ENCODE measurements around the gene MT2A.

MT2A gene

DNA sequence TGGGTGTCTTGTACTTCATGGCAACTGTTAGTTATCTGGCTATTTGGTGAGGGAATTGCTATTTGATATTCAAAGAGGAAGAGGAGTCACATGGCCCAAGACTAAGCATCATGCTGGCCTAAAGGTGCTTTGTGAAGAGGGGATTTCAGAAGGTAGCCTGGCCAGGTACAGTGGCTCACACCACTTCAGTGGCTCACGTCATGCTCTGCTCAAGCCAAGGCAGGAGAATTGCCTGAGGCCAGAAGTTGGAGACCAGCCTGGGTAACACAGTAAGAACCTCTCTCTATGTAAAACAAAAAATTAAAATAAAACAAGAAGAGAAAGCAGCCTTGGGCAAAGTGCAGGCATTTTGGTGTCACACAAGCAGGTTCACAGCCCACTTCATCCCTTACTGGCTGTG is 36.9 kb downstream of the MT2A start:
- Histone ChIP-seq H3K27me3 (ENCODE audit: insufficient read depth, low read length, poor library complexity) (peaks cover 47% of the 10 kb centered on the region), H3K4me1 (ENCODE audit: insufficient read depth, low read length) (no peaks in the 10 kb centered on the region), H2AFZ (ENCODE audit: low read depth, low read length) (no peak overlapping the region), H3K36me3 (ENCODE audit: insufficient read depth, low read length) (no peaks in the 10 kb centered on the region), H3K4me3 (ENCODE audit: low read depth in 1 of 2, low read length in 2 of 2) (no peak overlapping the region), H3K27ac (ENCODE audit: low read length) (no peak overlapping the region), H3K9ac (ENCODE audit: low read depth, low read length) (no peak overlapping the region), H4K20me1 (ENCODE audit: insufficient read depth, low read length) (no peaks in the 10 kb centered on the region), H3K4me2 (ENCODE audit: insufficient read depth, low read length) (no peak overlapping the region), H3K9me3 (ENCODE audit: insufficient read depth, low read length, severe bottlenecking) (no peaks in the 10 kb centered on the region), H3K79me2 (ENCODE audit: insufficient read depth, low read length) (no peaks in the 10 kb centered on the region)
- TF ChIP-seq, protein P1, sequence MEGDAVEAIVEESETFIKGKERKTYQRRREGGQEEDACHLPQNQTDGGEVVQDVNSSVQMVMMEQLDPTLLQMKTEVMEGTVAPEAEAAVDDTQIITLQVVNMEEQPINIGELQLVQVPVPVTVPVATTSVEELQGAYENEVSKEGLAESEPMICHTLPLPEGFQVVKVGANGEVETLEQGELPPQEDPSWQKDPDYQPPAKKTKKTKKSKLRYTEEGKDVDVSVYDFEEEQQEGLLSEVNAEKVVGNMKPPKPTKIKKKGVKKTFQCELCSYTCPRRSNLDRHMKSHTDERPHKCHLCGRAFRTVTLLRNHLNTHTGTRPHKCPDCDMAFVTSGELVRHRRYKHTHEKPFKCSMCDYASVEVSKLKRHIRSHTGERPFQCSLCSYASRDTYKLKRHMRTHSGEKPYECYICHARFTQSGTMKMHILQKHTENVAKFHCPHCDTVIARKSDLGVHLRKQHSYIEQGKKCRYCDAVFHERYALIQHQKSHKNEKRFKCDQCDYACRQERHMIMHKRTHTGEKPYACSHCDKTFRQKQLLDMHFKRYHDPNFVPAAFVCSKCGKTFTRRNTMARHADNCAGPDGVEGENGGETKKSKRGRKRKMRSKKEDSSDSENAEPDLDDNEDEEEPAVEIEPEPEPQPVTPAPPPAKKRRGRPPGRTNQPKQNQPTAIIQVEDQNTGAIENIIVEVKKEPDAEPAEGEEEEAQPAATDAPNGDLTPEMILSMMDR (IDR thresholded peaks at IDR 0.05; ENCODE audit: borderline replicate concordance, extremely low read depth, low read length, poor library complexity, severe bottlenecking) = no peak
- no peak for TF ChIP-seq EZH2 (IDR thresholded peaks at IDR 0.05; ENCODE audit: borderline replicate concordance, low read depth, low read length, severe bottlenecking)
- DNase-seq (no peak), ATAC-seq (ENCODE audit: insufficient read depth, low read depth) (no peak)

DNA sequence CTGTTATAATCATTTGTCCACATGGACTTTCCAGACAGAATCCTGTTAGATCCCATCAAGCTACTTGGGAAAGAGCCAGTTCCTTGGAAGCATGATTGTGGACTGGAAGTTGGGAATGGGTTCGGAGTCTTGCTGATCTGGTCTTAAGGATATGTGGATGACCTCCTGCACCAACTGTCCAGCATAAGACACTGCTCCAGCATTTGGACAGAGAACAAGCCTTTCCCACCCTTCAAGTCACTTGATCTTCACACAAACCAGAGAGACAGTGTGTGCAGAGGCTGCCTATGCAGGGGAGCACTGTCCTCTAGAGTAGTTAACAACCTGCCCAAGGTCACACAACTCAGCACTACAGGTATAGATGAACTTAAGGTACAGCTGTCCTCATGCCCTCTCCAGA is 37.5 kb downstream of the MT2A start:
- H3K27ac ChIP-seq (ENCODE audit: low read length) = no peak overlapping the region
- H3K79me2 ChIP-seq (ENCODE audit: insufficient read depth, low read length) = no peaks in the 10 kb centered on the region
- no peak overlapping the region for H3K4me2 ChIP-seq (ENCODE audit: insufficient read depth, low read length)
- no peaks in the 10 kb centered on the region for H3K9me3 ChIP-seq (ENCODE audit: insufficient read depth, low read length, severe bottlenecking)
- DNase-seq (no peak), ATAC-seq (ENCODE audit: insufficient read depth, low read depth) (no peak)
- H2AFZ ChIP-seq (ENCODE audit: low read depth, low read length) = no peak overlapping the region
- H3K27me3 ChIP-seq (ENCODE audit: insufficient read depth, low read length, poor library complexity) = peaks cover 46% of the 10 kb centered on the region
- TF ChIP-seq, protein P1 (IDR thresholded peaks at IDR 0.05; ENCODE audit: borderline replicate concordance, extremely low read depth, low read length, poor library complexity, severe bottlenecking) = no peak
- no peak for TF ChIP-seq EZH2 (IDR thresholded peaks at IDR 0.05; ENCODE audit: borderline replicate concordance, low read depth, low read length, severe bottlenecking)
- no peak overlapping the region for H3K9ac ChIP-seq (ENCODE audit: low read depth, low read length)
- H4K20me1 ChIP-seq (ENCODE audit: insufficient read depth, low read length) = no peaks in the 10 kb centered on the region
- no peak overlapping the region for H3K4me3 ChIP-seq (ENCODE audit: low read depth in 1 of 2, low read length in 2 of 2)
- H3K36me3 ChIP-seq (ENCODE audit: insufficient read depth, low read length) = no peaks in the 10 kb centered on the region
- H3K4me1 ChIP-seq (ENCODE audit: insufficient read depth, low read length) = no peaks in the 10 kb centered on the region

DNA sequence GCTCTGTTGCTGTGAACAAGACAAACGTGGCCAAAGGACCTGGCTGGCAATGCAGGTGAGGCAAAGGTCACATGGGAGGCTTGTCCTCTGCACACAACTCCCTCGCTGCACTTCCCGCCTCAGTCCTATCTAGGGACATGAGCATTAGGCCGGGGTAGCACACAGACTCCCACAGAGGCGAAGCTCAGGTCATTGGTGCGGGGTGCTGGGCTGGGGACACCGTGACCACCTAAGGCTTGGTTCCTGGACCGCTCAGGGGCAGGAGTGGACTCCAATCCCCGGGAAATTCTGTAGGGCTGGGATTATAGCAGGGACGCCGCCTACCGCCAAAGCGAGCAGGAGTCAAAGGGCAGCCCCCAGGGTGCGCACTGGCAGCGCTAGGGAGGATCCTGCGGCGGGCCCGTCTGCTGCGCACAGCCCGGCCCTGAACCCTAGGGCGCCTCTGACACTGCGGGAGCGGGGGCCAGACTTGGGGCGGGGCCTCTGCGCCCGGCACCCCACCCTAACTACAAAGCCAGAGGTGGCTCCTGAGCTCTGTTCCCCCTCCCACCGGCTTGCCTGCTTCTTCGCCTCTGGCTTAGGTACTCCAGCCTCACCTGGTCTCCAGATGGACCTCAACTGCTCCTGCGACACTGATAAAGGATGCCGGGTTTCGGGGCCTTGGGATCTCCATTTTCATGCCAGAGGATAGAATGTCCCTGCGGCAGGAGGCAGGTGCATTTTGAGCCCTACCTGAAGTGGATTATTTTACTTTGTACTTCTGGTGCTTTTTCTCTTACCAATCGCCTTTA is 39.5 kb downstream of the MT2A start:
- no peak overlapping the region for H3K9ac ChIP-seq (ENCODE audit: low read depth, low read length)
- H2AFZ ChIP-seq (ENCODE audit: low read depth, low read length) = no peak overlapping the region
- no peak overlapping the region for H3K27ac ChIP-seq (ENCODE audit: low read length)
- H3K36me3 ChIP-seq (ENCODE audit: insufficient read depth, low read length) = no peaks in the 10 kb centered on the region
- no peaks in the 10 kb centered on the region for H3K9me3 ChIP-seq (ENCODE audit: insufficient read depth, low read length, severe bottlenecking)
- no peak overlapping the region for H3K4me2 ChIP-seq (ENCODE audit: insufficient read depth, low read length)
- DNase-seq (no peak), ATAC-seq (ENCODE audit: insufficient read depth, low read depth) (no peak)
- no peaks in the 10 kb centered on the region for H4K20me1 ChIP-seq (ENCODE audit: insufficient read depth, low read length)
- no peaks in the 10 kb centered on the region for H3K79me2 ChIP-seq (ENCODE audit: insufficient read depth, low read length)
- no peaks in the 10 kb centered on the region for H3K4me1 ChIP-seq (ENCODE audit: insufficient read depth, low read length)
- H3K4me3 ChIP-seq (ENCODE audit: low read depth in 1 of 2, low read length in 2 of 2) = no peak overlapping the region
- TF ChIP-seq, protein P1 (IDR thresholded peaks at IDR 0.05; ENCODE audit: borderline replicate concordance, extremely low read depth, low read length, poor library complexity, severe bottlenecking) = no peak
- no peak for TF ChIP-seq EZH2 (IDR thresholded peaks at IDR 0.05; ENCODE audit: borderline replicate concordance, low read depth, low read length, severe bottlenecking)
- peaks cover 47% of the 10 kb centered on the region for H3K27me3 ChIP-seq (ENCODE audit: insufficient read depth, low read length, poor library complexity)

Measured in DND-41 (cell line).